Thyroid gland (tissue), 4 donors: ENCODE results near the gene MSX1. TPM values are rescaled to one million over a fixed set of nuclear protein-coding genes. Genes with fewer than 3 reads are reported as not detected.

Experiments used
- DNase-seq, 2 donors: peaks; one replicate each; pipeline ENCODE4 v3.0.0-alpha.2; 2019
- H3K27ac ChIP-seq, 3 donors: fragments of 200-600 bp; sonication (generic); 1 replicate in 2 of 3; 2 replicates in 1 of 3; pipeline ENCODE4 v1.5.1; 2016 to 2019; ENCODE audit warnings: mild to moderate bottlenecking in 1 of 3, moderate library complexity in 1 of 3
- H3K27me3 ChIP-seq: fragments of 200-600 bp; sonication (generic); one replicate; pipeline ENCODE4 v1.5.1; 2019
- H3K36me3 ChIP-seq, 2 donors: fragments of 200-600 bp; sonication (generic); one replicate each; pipeline ENCODE4 v1.5.1; 2016 to 2019
- H3K4me1 ChIP-seq, 2 donors: fragments of 200-600 bp; sonication (generic); one replicate each; pipeline ENCODE4 v1.5.1; 2017 to 2019
- H3K4me3 ChIP-seq, 3 donors: fragments of 200-600 bp; sonication (generic); replicated peaks in 1 of 3; 1 replicate in 2 of 3; 2 replicates in 1 of 3; pipeline ENCODE4 v1.5.1; 2016; ENCODE audit warnings: mild to moderate bottlenecking in 1 of 3
- H3K9me3 ChIP-seq: fragments of 200-600 bp; sonication (generic); one replicate; pipeline ENCODE4 v1.5.1; 2017
- POLR2A ChIP-seq, 2 donors: fragments of 450-650 bp; IDR thresholded peaks; one replicate each; pipeline ENCODE4 v1.6.1; 2017; ENCODE audit warnings: antibody characterized with exemption in 2 of 2, mild to moderate bottlenecking in 2 of 2, moderate library complexity in 1 of 2
- WGBS, 2 donors: methylation state at CpG; one replicate each; pipeline ENCODE4 v1.1.5; 2017; 5-methylcytosine and 5-hydroxymethylcytosine counted together
- intact Hi-C: fragments of 100-400 bp; cut with DNase I; formaldehyde crosslinking; loops from one replicate; pipeline ENCODE4 v1.15.1; 2023
- total RNA-seq, 4 donors: library from RNA; depleted of rRNA; stranded (reverse); fragments of >200 nt; gene quantifications; one replicate each; pipeline ENCODE4 v1.2.3, GENCODE V29; 2016
- TF ChIP-seq, protein P1 (sequence below), 6 experiments: fragments of 200-600 bp in 3 of 6; fragments of 450-650 bp in 3 of 6; sonication (generic) in 3 of 6; IDR thresholded peaks; one replicate each; pipeline ENCODE4 v1.5.1; 2016 to 2019; ENCODE audit warnings: antibody characterized with exemption in 6 of 6, mild to moderate bottlenecking in 2 of 6, inconsistent platforms in 1 of 6, moderate library complexity in 1 of 6

Gene MSX1
- total RNA-seq, 4 donors from 2014 or later, result 5.0 to 20.8 (median 12.9) TPM

DNA sequence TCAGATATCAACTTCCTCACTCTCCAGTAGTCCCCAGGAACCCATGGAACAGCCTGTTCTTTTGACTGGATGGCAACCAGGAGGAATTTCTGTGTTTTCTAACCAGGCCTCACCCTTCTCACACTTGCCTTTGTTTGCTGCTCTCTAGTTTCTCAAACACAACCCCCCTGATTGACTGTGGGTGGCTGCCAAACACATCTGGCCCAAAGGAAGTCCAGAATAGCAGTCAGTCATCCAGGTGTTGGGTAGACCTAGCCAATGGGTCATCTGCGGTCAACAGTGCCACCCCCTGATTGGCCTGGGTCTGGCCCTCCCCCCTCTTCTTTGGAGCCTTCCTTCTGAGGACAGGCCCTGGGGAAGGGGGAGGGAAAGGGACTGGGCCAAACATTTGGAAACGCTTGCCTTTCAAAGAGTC, 53.7 kb downstream of the MSX1 start:
- no peak overlapping the region for H3K27ac ChIP-seq
- no peaks in the 10 kb centered on the region for H3K4me1 ChIP-seq
- intact Hi-C loops, result no loop called here
- no peak overlapping the region for H3K4me3 ChIP-seq
- no peaks in the 10 kb centered on the region for H3K9me3 ChIP-seq
- TF ChIP-seq, protein P1, sequence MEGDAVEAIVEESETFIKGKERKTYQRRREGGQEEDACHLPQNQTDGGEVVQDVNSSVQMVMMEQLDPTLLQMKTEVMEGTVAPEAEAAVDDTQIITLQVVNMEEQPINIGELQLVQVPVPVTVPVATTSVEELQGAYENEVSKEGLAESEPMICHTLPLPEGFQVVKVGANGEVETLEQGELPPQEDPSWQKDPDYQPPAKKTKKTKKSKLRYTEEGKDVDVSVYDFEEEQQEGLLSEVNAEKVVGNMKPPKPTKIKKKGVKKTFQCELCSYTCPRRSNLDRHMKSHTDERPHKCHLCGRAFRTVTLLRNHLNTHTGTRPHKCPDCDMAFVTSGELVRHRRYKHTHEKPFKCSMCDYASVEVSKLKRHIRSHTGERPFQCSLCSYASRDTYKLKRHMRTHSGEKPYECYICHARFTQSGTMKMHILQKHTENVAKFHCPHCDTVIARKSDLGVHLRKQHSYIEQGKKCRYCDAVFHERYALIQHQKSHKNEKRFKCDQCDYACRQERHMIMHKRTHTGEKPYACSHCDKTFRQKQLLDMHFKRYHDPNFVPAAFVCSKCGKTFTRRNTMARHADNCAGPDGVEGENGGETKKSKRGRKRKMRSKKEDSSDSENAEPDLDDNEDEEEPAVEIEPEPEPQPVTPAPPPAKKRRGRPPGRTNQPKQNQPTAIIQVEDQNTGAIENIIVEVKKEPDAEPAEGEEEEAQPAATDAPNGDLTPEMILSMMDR (IDR thresholded peaks at IDR 0.05), result no peak
- TF ChIP-seq POLR2A (IDR thresholded peaks at IDR 0.05), result no peak
- 70 to 88% methylated on average over 2 of the region's 2 CpGs for WGBS, 2 donors
- H3K36me3 ChIP-seq, result no peaks in the 10 kb centered on the region
- peak in 1 of 2 donors; percentile 4 for DNase-seq
- no peaks in the 10 kb centered on the region for H3K27me3 ChIP-seq

Other genes starting within 250 kb of the MSX1 start
- gene CYTL1, start 159.8 kb downstream of the MSX1 start, total RNA-seq, result 1 to 10 TPM; 1.3 to 7.4 (median 3.7) TPM
- gene STK32B, start 191.8 kb downstream of the MSX1 start, total RNA-seq, result 10 to 100 TPM in 1 of 4 donors, 1 to 10 TPM in 3; 1.9 to 14.8 (median 4.4) TPM